IPS-18c (cell line): ENCODE measurements around the gene CCDC171.

Experiments used
- H3K4me3 ChIP-seq: 2 replicates; pipeline ENCODE4 v1.7.0; 2013; ENCODE audit warnings: low read depth, mild to moderate bottlenecking, low read length, moderate library complexity; ENCODE audit not compliant: insufficient read depth
- H3K9me3 ChIP-seq: one replicate; pipeline ENCODE4 v1.6.1; 2013; ENCODE audit warnings: mild to moderate bottlenecking, low read length, moderate library complexity; ENCODE audit not compliant: control insufficient read depth, insufficient read depth

CCDC171 gene

GRCh38 chr9:15972760-15973159, 419.9 kb downstream of the CCDC171 start:
- Histone ChIP-seq H3K4me3 (no peak overlapping the region), H3K9me3 (no peaks in the 10 kb centered on the region)

GRCh38 chr9:15975101-15975778, 422.4 kb downstream of the CCDC171 start:
- Histone ChIP-seq H3K4me3 (no peak overlapping the region), H3K9me3 (no peaks in the 10 kb centered on the region)

GRCh38 chr9:15977438-15977837, 424.6 kb downstream of the CCDC171 start:
- H3K4me3 ChIP-seq = no peak overlapping the region
- H3K9me3 ChIP-seq = no peaks in the 10 kb centered on the region

DNA sequence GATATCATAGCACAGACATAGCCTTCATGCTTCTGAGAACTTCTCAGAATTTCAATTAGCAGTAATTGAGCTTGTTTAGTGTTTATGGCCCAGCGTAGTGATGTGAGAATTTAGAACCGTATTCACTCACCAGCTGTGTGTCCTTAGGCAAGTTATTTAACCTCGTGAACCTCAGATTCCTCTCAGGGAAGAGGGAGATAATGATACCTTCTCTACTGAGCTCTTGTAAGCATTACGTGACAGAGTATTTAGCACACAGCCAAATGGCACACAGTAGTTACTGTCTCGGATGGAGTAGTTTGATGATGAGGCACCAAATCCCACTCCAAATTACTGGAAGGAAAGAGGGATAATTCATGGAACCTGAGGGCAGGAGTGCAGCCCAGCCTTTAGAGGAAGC, 429.3 kb downstream of the CCDC171 start:
- Histone ChIP-seq H3K4me3 (no peak overlapping the region), H3K9me3 (no peaks in the 10 kb centered on the region)

GRCh38 chr9:15999422-16000339, 446.8 kb downstream of the CCDC171 start:
- no peak overlapping the region for H3K4me3 ChIP-seq
- H3K9me3 ChIP-seq = no peaks in the 10 kb centered on the region

GRCh38 chr9:16000811-16001210, 448.0 kb downstream of the CCDC171 start:
- Histone ChIP-seq H3K9me3 (no peaks in the 10 kb centered on the region), H3K4me3 (no peak overlapping the region)

- no peaks in the 10 kb centered on the region for H3K9me3 ChIP-seq
- H3K4me3 ChIP-seq = no peak overlapping the region
These were observed 449.0 kb downstream of the CCDC171 start for GRCh38 chr9:16001856-16002255.

DNA sequence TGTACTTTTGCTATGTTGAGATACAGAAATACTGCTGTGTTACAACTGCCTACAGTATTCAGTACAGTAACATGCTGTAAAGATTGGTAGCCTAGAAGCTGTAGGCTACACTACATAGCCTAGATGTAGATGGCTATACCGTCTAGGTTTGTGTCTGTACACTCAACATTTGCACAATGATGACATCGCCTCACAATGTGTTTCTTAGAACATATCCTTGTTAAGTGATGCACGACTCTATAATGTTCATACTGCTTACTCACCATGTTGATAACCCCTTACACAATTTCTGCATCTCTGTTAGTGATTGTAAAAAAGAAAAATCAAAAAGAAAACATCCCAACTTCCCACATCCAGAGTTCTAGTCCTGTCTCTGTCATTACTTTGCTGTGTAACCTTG, 450.0 kb downstream of the CCDC171 start:
- Histone ChIP-seq H3K4me3 (no peak overlapping the region), H3K9me3 (no peaks in the 10 kb centered on the region)

DNA sequence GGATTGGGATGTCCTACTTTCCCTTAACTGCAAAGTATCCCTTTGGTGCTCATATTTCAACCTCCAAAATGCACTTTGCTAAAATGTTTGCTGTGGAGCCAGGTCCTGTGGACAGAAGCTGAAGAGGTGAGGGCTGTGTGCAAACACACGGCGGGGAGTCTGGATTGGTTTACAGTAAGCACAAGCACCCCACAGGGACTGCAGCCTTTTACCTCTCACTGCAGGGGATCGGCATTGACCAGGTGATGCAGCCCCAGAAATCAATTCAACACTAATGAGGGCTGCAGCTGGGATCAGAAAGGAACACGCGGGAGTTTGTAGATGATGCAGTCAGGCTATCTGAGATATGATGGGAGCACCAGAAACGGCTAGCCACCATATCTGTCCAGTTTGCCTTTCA, 450.9 kb downstream of the CCDC171 start:
- no peaks in the 10 kb centered on the region for H3K9me3 ChIP-seq
- H3K4me3 ChIP-seq = no peak overlapping the region

DNA sequence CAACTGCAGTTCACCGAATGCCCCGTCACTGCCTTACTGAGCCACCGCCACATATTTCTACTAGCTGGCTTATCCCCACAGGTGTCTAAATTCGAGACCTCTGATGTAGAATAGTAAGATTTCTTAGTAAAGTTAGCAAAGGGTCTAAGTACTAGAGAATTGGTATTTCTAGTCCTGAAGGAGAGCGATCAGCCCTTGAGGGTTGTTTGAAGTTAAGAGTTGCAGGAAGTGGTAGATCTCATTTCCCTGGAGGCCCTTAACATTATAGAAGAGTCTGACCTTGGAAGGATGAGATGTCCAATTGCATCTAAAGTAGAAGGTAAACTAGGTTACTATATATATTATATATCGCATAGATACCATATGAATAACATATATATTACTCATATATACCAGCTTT, 451.8 kb downstream of the CCDC171 start:
- no peaks in the 10 kb centered on the region for H3K9me3 ChIP-seq
- H3K4me3 ChIP-seq = no peak overlapping the region

GRCh38 chr9:16010221-16010620, 457.4 kb downstream of the CCDC171 start:
- Histone ChIP-seq H3K4me3 (no peak overlapping the region), H3K9me3 (no peaks in the 10 kb centered on the region)

GRCh38 chr9:16012621-16013020, 459.8 kb downstream of the CCDC171 start:
- Histone ChIP-seq H3K4me3 (no peak overlapping the region), H3K9me3 (no peaks in the 10 kb centered on the region)

GRCh38 chr9:16013366-16013765, 460.5 kb downstream of the CCDC171 start:
- Histone ChIP-seq H3K4me3 (no peak overlapping the region), H3K9me3 (no peaks in the 10 kb centered on the region)

DNA sequence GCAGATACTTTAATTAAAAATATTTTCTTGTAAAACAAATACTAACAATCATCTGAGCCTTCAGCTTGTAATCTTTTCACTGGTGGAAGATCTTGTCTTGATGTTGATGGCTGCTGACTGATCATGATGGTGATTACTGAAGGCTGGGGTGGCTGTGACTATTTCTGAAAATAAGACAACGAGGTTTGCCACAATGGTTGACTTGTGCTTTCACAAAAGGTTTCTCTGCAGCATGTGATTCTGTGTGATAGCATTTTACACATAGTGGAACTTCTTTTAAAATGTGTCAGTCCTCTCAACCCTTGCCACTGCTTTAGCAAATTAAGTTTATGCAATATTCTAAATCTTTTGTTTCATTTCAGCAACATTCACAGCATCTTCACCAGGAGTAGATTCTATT, 461.0 kb downstream of the CCDC171 start:
- Histone ChIP-seq H3K9me3 (no peaks in the 10 kb centered on the region), H3K4me3 (no peak overlapping the region)

DNA sequence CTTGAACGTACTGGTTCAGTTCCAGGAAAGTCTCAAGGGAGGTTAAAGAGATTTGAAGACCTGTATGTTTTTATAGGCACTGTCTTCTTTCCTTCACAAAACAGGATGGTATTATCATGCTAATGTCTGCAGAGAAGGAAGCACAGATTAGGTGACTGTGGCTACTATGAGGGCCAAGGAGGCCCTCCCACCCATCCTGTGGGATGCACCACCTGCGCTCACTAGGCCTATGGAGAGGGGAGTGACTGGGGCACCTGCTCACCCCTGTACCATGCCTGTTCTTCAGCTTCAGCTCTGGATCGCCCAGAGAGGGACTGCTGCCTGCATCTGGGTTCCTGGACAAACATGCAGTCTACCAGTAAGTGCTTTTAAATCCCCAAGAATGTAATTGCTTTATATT, 469.4 kb downstream of the CCDC171 start:
- Histone ChIP-seq H3K4me3 (no peak overlapping the region), H3K9me3 (no peaks in the 10 kb centered on the region)

DNA sequence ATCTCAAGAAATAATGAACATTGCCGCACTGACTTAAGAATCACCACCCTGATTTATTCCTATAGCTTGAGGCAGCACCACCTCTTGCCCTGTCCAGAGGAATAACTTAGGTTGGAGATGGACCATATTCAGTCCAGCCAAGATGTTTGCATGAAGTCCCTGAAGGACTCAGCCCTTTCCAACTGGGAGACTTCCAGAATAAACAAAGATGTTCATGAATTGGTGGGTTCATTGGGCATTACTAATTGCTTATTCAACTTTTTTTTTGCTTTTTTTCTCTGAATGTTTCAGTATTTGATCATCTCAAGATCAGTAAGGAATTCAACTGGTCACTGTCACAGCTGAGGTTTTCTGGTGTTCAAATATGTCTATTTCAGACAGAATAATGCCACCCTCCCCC, 470.6 kb downstream of the CCDC171 start:
- Histone ChIP-seq H3K9me3 (no peaks in the 10 kb centered on the region), H3K4me3 (no peak overlapping the region)
